Stimulated activated effector memory CD8-positive, alpha-beta T cell treated with anti-CD3 and anti-CD28 coated beads, Interleukin-12 subunit alpha, Interleukin-12 subunit beta, amount 100 ng/mL, for 72 hours (primary cell): ENCODE results near the gene NUFIP1.
"Not testable (repeated sequence)": the region's sequence is repeated elsewhere in the genome, so short reads cannot be mapped to it uniquely, and the experiment has no call there.

Experiments used
- ATAC-seq: fragments of 150-1000 bp; cut with Tn5 transposase; 2 replicates; pipeline ENCODE4 v1.10.0; 2021
- DNase-seq, 2 donors: peaks; one replicate each; pipeline ENCODE4 v3.0.0; 2021 to 2022; ENCODE audit warnings: low spot score in 2 of 2
- H3K27ac Mint-ChIP-seq: one replicate; pipeline ENCODE4 v1.8.0; 2022; ENCODE audit warnings: mild to moderate bottlenecking, mixed read lengths
- H3K36me3 Mint-ChIP-seq: one replicate; pipeline ENCODE4 v1.8.0; 2022; ENCODE audit warnings: mild to moderate bottlenecking, mixed read lengths
- H3K4me1 Mint-ChIP-seq: one replicate; pipeline ENCODE4 v1.8.0; 2022; ENCODE audit warnings: mixed read lengths
- H3K4me3 Mint-ChIP-seq: one replicate; pipeline ENCODE4 v1.8.0; 2022; ENCODE audit warnings: mild to moderate bottlenecking, mixed read lengths
- H3K9me3 Mint-ChIP-seq: one replicate; pipeline ENCODE4 v1.8.0; 2022; ENCODE audit warnings: mixed read lengths

The NUFIP1 gene

GRCh38 chr13:44989071-44989889, at the start of gene NUFIP1, which contains the start of gene GPALPP1:
Gene NUFIP1 (minus strand): TSS chr13:44989471. CDS start chr13:44989436, 35 bp downstream.
Gene GPALPP1 (plus strand): TSS chr13:44989538. CDS start chr13:44989655, 117 bp downstream.
- H3K9me3 Mint-ChIP-seq, result no peaks in the 10 kb centered on the region
- peak; percentile 83 to 96 for DNase-seq
- H3K36me3 Mint-ChIP-seq, result peaks cover 33% of the 10 kb centered on the region
- peaks cover 62% of the 10 kb centered on the region for H3K4me1 Mint-ChIP-seq
- peak within 1 kb of the TSS; percentile 97 for H3K27ac Mint-ChIP-seq
- peak; percentile 100 for ATAC-seq
- H3K4me3 Mint-ChIP-seq, result peak within 1 kb of the TSS; percentile 96

- Mint-ChIP-seq H3K27ac (no peak overlapping the region), H3K9me3 (no peaks in the 10 kb centered on the region), H3K4me1 (no peaks in the 10 kb centered on the region), H3K36me3 (peaks cover 13% of the 10 kb centered on the region), H3K4me3 (no peak overlapping the region)
- ATAC-seq (no peak), DNase-seq (no peak)
These were observed 46.9 kb upstream of the NUFIP1 start for GRCh38 chr13:45036206-45036605.

GRCh38 chr13:45034342-45034741, 45.1 kb upstream of the NUFIP1 start:
- Mint-ChIP-seq H3K4me3 (no peak overlapping the region), H3K36me3 (peaks cover 28% of the 10 kb centered on the region), H3K9me3 (no peaks in the 10 kb centered on the region), H3K27ac (no peak overlapping the region), H3K4me1 (no peaks in the 10 kb centered on the region)
- ATAC-seq, result no peak
- DNase-seq, result no peak

- Mint-ChIP-seq H3K9me3 (no peaks in the 10 kb centered on the region), H3K27ac (no peak overlapping the region), H3K4me3 (no peak overlapping the region), H3K4me1 (no peaks in the 10 kb centered on the region), H3K36me3 (peaks cover 76% of the 10 kb centered on the region)
- peak; percentile 58 for ATAC-seq
- no peak for DNase-seq
These were observed 35.6 kb upstream of the NUFIP1 start for GRCh38 chr13:45024847-45025246.

GRCh38 chr13:45021250-45021649, 32.0 kb upstream of the NUFIP1 start:
- no peaks in the 10 kb centered on the region for H3K9me3 Mint-ChIP-seq
- DNase-seq (no peak), ATAC-seq (no peak)
- H3K4me3 Mint-ChIP-seq, result no peak overlapping the region
- H3K36me3 Mint-ChIP-seq, result peaks cover 83% of the 10 kb centered on the region
- H3K4me1 Mint-ChIP-seq, result peaks cover 9% of the 10 kb centered on the region
- no peak overlapping the region for H3K27ac Mint-ChIP-seq

- H3K36me3 Mint-ChIP-seq, result peaks cover 83% of the 10 kb centered on the region
- not testable (repeated sequence) for H3K4me3 Mint-ChIP-seq, H3K27ac Mint-ChIP-seq, ATAC-seq, DNase-seq, H3K9me3 Mint-ChIP-seq, H3K4me1 Mint-ChIP-seq
These were observed 30.7 kb upstream of the NUFIP1 start for GRCh38 chr13:45019981-45020380.

- peaks cover 10% of the 10 kb centered on the region for H3K4me1 Mint-ChIP-seq
- no peak for DNase-seq
- ATAC-seq, result peak; percentile 82
- H3K36me3 Mint-ChIP-seq, result peaks cover 80% of the 10 kb centered on the region
- no peak overlapping the region for H3K4me3 Mint-ChIP-seq
- peak overlapping the region; percentile 18 for H3K27ac Mint-ChIP-seq
- H3K9me3 Mint-ChIP-seq, result no peaks in the 10 kb centered on the region
These were observed 27.6 kb upstream of the NUFIP1 start for GRCh38 chr13:45016792-45017425.

- Mint-ChIP-seq H3K36me3 (peaks cover 79% of the 10 kb centered on the region), H3K4me1 (peaks cover 10% of the 10 kb centered on the region), H3K9me3 (no peaks in the 10 kb centered on the region), H3K27ac (no peak overlapping the region), H3K4me3 (no peak overlapping the region)
- ATAC-seq (peak; percentile 16), DNase-seq (no peak)
These were observed 26.0 kb upstream of the NUFIP1 start for GRCh38 chr13:45015300-45015699.

GRCh38 chr13:45011198-45011597, 21.9 kb upstream of the NUFIP1 start:
- Mint-ChIP-seq H3K27ac (no peak overlapping the region), H3K4me3 (no peak overlapping the region), H3K36me3 (peaks cover 84% of the 10 kb centered on the region), H3K9me3 (no peaks in the 10 kb centered on the region), H3K4me1 (peaks cover under 1% of the 10 kb centered on the region)
- ATAC-seq (no peak), DNase-seq (no peak)

- no peaks in the 10 kb centered on the region for H3K4me1 Mint-ChIP-seq
- H3K9me3 Mint-ChIP-seq, result no peaks in the 10 kb centered on the region
- no peak overlapping the region for H3K4me3 Mint-ChIP-seq
- no peak for DNase-seq
- no peak for ATAC-seq
- no peak overlapping the region for H3K27ac Mint-ChIP-seq
- peaks cover 90% of the 10 kb centered on the region for H3K36me3 Mint-ChIP-seq
These were observed 18.6 kb upstream of the NUFIP1 start for GRCh38 chr13:45007823-45008222.

GRCh38 chr13:45007225-45007624, 18.0 kb upstream of the NUFIP1 start:
- Mint-ChIP-seq H3K27ac (no peak overlapping the region), H3K4me1 (no peaks in the 10 kb centered on the region), H3K4me3 (no peak overlapping the region), H3K9me3 (no peaks in the 10 kb centered on the region), H3K36me3 (peaks cover 91% of the 10 kb centered on the region)
- DNase-seq (no peak), ATAC-seq (no peak)

GRCh38 chr13:45004096-45004495, 14.8 kb upstream of the NUFIP1 start:
- no peaks in the 10 kb centered on the region for H3K4me1 Mint-ChIP-seq
- H3K9me3 Mint-ChIP-seq, result no peaks in the 10 kb centered on the region

GRCh38 chr13:45003417-45003816, 14.1 kb upstream of the NUFIP1 start:
- no peak for ATAC-seq
- Mint-ChIP-seq H3K36me3 (peaks cover 88% of the 10 kb centered on the region), H3K4me3 (no peak overlapping the region), H3K9me3 (no peaks in the 10 kb centered on the region), H3K27ac (no peak overlapping the region), H3K4me1 (peaks cover 2% of the 10 kb centered on the region)
- no peak for DNase-seq

More at GRCh38 chr13:45004096-45004495, 14.8 kb upstream of the NUFIP1 start:
- no peak overlapping the region for H3K4me3 Mint-ChIP-seq
- H3K27ac Mint-ChIP-seq, result no peak overlapping the region
- ATAC-seq, result no peak
- peaks cover 92% of the 10 kb centered on the region for H3K36me3 Mint-ChIP-seq
- DNase-seq, result no peak

- Mint-ChIP-seq H3K9me3 (no peaks in the 10 kb centered on the region), H3K4me3 (peak overlapping the region; percentile 96), H3K4me1 (peaks cover 61% of the 10 kb centered on the region), H3K36me3 (peaks cover 33% of the 10 kb centered on the region), H3K27ac (peak overlapping the region; percentile 97)
- ATAC-seq (peak; percentile 9), DNase-seq (no peak)
These were observed 670 bp upstream of the NUFIP1 start for GRCh38 chr13:44989941-44990340.

GRCh38 chr13:44978328-44978727, 10.9 kb downstream of the NUFIP1 start:
- H3K4me3 Mint-ChIP-seq, result no peak overlapping the region
- ATAC-seq, result no peak
- H3K4me1 Mint-ChIP-seq, result peaks cover 6% of the 10 kb centered on the region
- no peak overlapping the region for H3K27ac Mint-ChIP-seq
- H3K36me3 Mint-ChIP-seq, result peaks cover 35% of the 10 kb centered on the region
- no peak for DNase-seq
- no peaks in the 10 kb centered on the region for H3K9me3 Mint-ChIP-seq
